ENCODE data around the gene NRXN3. TPM values are rescaled to one million over a fixed set of nuclear protein-coding genes. Genes with fewer than 3 reads are reported as not detected.

The NRXN3 gene
- total and polyA plus RNA-seq, 3 experiments from 2014 or later, result not detected

DNA sequence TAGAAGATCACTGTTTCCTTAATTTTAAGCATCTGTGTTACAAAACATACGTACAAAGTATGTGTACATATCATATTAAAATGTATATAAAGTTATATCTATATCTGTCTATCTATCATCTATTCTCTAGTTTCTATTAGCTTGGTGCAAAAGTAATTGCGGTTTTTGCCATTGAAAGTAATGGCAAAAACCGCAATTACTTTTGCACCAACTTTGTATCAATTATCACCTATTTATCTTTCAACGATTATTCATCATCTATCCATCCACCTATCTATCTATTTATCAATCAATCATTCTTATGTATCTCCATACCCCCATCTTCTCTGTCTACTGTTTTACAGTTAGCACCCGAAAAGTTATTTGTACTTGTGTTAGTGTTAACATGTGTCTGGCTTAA is 447.6 kb downstream of the NRXN3 start:
- no peak for DNase-seq
- Histone ChIP-seq H3K27me3 (ENCODE audit: insufficient read depth, low read length, poor library complexity, severe bottlenecking) (no peaks in the 10 kb centered on the region), H3K9me3 (ENCODE audit: low read length) (no peaks in the 10 kb centered on the region), H3K4me3 (ENCODE audit: low read length) (no peak overlapping the region), H3K36me3 (ENCODE audit: insufficient read depth, low read length) (no peaks in the 10 kb centered on the region), H3K4me1 (ENCODE audit: insufficient read depth, low read length) (no peaks in the 10 kb centered on the region), H3K27ac (ENCODE audit: low read depth, low read length) (no peak overlapping the region)
- H3K36me3 Mint-ChIP-seq, result no peaks in the 10 kb centered on the region
- no peak overlapping the region for H3K27ac Mint-ChIP-seq
- H3K27me3 Mint-ChIP-seq, result peaks cover 0 to 5% of the 10 kb centered on the region in 2 donors
- ChIA-PET CTCF (no interaction called here), POLR2A (no interaction called here)
- no peaks in the 10 kb centered on the region for H3K4me1 Mint-ChIP-seq
- peaks cover 0 to 3% (median 0%) of the 10 kb centered on the region in 5 donors for H3K9me3 Mint-ChIP-seq
- H3K4me3 Mint-ChIP-seq, result no peak overlapping the region

GRCh38 chr14:78618368-78618767 is 448.2 kb downstream of the NRXN3 start:
- Mint-ChIP-seq H3K36me3 (no peaks in the 10 kb centered on the region), H3K4me3 (no peak overlapping the region), H3K27ac (no peak overlapping the region), H3K27me3 (peaks cover 0 to 5% of the 10 kb centered on the region in 2 donors), H3K4me1 (no peaks in the 10 kb centered on the region), H3K9me3 (peaks cover 0 to 3% (median 0%) of the 10 kb centered on the region in 5 donors)
- no peaks in the 10 kb centered on the region for H3K9me3 ChIP-seq (ENCODE audit: low read length)
- H3K36me3 ChIP-seq (ENCODE audit: insufficient read depth, low read length), result no peaks in the 10 kb centered on the region
- ChIA-PET CTCF (no interaction called here), POLR2A (no interaction called here)
- no peak for DNase-seq
- no peak overlapping the region for H3K27ac ChIP-seq (ENCODE audit: low read depth, low read length)
- H3K4me3 ChIP-seq (ENCODE audit: low read length), result no peak overlapping the region
- no peaks in the 10 kb centered on the region for H3K4me1 ChIP-seq (ENCODE audit: insufficient read depth, low read length)
- H3K27me3 ChIP-seq (ENCODE audit: insufficient read depth, low read length, poor library complexity, severe bottlenecking), result no peaks in the 10 kb centered on the region

DNA sequence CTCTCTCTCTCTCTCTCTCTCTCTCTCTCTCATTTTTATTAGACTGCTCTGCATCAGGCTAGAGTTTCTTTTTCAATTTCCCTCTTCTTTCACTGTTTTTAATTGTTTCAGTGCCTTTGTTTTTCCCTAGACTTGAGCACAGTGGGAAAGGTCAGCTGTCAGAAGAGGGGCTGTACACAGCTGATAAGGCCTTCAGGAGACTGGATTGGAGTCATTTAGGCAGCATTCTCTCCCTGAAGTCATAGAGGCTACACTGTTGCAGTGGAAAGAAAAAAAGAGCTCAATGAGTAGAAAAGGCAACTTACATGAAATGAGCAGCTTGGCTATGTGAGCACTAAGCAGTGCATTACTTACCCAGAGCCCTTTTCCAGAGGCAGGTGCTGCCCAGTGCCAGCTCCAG is 456.9 kb downstream of the NRXN3 start:
- POLR2A ChIA-PET, result no interaction called here
- H3K36me3 Mint-ChIP-seq, result no peaks in the 10 kb centered on the region
- no peaks in the 10 kb centered on the region for H3K4me1 Mint-ChIP-seq
- H3K27ac ChIP-seq (ENCODE audit: low read depth, low read length), result no peak overlapping the region
- H3K36me3 ChIP-seq (ENCODE audit: insufficient read depth, low read length), result no peaks in the 10 kb centered on the region
- H3K4me1 ChIP-seq (ENCODE audit: insufficient read depth, low read length), result no peaks in the 10 kb centered on the region
- peaks cover 0 to 3% (median 2%) of the 10 kb centered on the region in 5 donors for H3K9me3 Mint-ChIP-seq
- no peaks in the 10 kb centered on the region for H3K27me3 ChIP-seq (ENCODE audit: insufficient read depth, low read length, poor library complexity, severe bottlenecking)
- H3K27ac Mint-ChIP-seq, result no peak overlapping the region
- no peak for DNase-seq
- no peaks in the 10 kb centered on the region for H3K27me3 Mint-ChIP-seq
- no peak overlapping the region for H3K4me3 ChIP-seq (ENCODE audit: low read length)
- CTCF ChIA-PET, result no interaction called here
- H3K9me3 ChIP-seq (ENCODE audit: low read length), result no peaks in the 10 kb centered on the region
- H3K4me3 Mint-ChIP-seq, result no peak overlapping the region

DNA sequence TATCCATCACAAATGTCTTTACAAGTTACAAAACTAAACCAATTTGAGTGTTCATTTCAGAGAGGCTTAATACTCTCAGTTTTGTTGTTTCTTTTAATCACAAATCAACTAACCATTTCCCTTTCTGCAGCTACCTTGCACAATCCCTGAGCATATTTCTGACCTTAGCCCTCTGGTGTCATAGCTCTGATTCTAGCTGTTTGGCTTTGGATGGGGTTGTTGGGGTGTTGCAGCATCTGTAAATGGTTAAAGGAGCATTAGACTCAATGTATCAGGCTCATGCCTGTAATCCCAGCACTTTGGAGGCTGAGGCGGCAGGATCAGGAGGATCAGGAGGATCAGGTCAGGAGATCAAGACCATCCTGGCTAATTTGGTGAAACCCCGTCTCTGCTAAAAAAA is 461.4 kb downstream of the NRXN3 start:
- Histone ChIP-seq H3K27ac (ENCODE audit: low read depth, low read length) (no peak overlapping the region), H3K36me3 (ENCODE audit: insufficient read depth, low read length) (no peaks in the 10 kb centered on the region), H3K4me1 (ENCODE audit: insufficient read depth, low read length) (no peaks in the 10 kb centered on the region), H3K27me3 (ENCODE audit: insufficient read depth, low read length, poor library complexity, severe bottlenecking) (no peaks in the 10 kb centered on the region), H3K4me3 (ENCODE audit: low read length) (no peak overlapping the region), H3K9me3 (ENCODE audit: low read length) (no peaks in the 10 kb centered on the region)
- peaks cover 2 to 10% (median 3%) of the 10 kb centered on the region in 5 donors for H3K9me3 Mint-ChIP-seq
- no peak for DNase-seq
- no peaks in the 10 kb centered on the region for H3K4me1 Mint-ChIP-seq
- H3K4me3 Mint-ChIP-seq, result no peak overlapping the region
- CTCF ChIA-PET, result no interaction called here
- no peaks in the 10 kb centered on the region for H3K36me3 Mint-ChIP-seq
- H3K27ac Mint-ChIP-seq, result no peak overlapping the region
- POLR2A ChIA-PET, result no interaction called here
- H3K27me3 Mint-ChIP-seq, result no peaks in the 10 kb centered on the region

DNA sequence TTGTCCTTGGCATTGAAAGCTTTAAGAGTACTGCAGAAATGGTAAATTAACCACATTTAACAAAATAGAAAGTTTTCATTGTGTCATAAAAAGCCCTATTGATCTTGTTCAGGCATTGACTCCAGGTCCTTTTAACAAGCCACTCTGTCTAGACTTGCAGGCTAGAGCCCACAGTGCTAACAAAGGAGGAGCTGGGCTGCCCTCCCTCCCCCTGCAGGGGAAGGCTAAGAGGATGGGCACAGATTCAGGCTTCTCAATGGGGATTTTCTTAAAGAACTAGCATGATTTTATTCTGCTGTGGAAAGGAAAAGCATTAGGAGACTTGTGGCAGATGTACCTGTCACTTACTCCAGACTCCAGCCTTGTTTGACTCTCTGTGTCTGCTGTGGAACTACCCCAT is 463.6 kb downstream of the NRXN3 start:
- Mint-ChIP-seq H3K4me3 (no peak overlapping the region), H3K36me3 (no peaks in the 10 kb centered on the region)
- no peaks in the 10 kb centered on the region for H3K27me3 ChIP-seq (ENCODE audit: insufficient read depth, low read length, poor library complexity, severe bottlenecking)

DNA sequence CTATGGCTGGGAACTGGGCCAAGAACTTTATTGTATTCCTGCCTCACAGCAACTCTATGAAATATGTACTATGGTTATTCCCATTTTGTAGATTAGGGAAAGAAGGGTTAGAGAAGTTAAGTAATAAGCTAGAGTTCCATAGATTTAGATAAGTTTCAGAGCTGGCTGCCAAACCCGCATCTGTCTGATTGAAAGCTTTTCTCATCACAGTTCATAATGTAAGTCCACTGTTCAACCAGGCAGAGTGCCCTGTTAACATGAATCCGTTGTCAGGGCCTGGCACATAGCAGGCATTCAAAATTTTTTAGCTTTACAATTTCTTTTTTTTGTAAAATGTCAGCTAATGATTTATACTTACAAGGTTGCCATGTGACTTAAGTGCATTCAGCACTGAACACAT is 467.3 kb downstream of the NRXN3 start:
- Histone ChIP-seq H3K36me3 (ENCODE audit: insufficient read depth, low read length) (no peaks in the 10 kb centered on the region), H3K9me3 (ENCODE audit: low read length) (no peaks in the 10 kb centered on the region), H3K4me1 (ENCODE audit: insufficient read depth, low read length) (no peaks in the 10 kb centered on the region), H3K27ac (ENCODE audit: low read depth, low read length) (no peak overlapping the region), H3K4me3 (ENCODE audit: low read length) (no peak overlapping the region), H3K27me3 (ENCODE audit: insufficient read depth, low read length, poor library complexity, severe bottlenecking) (no peaks in the 10 kb centered on the region)
- no peaks in the 10 kb centered on the region for H3K36me3 Mint-ChIP-seq
- no peak for DNase-seq
- no peaks in the 10 kb centered on the region for H3K4me1 Mint-ChIP-seq
- ChIA-PET POLR2A (no interaction called here), CTCF (no interaction called here)
- H3K4me3 Mint-ChIP-seq, result no peak overlapping the region
- H3K27ac Mint-ChIP-seq, result no peak overlapping the region
- H3K27me3 Mint-ChIP-seq, result peaks cover 0 to 2% of the 10 kb centered on the region in 2 donors
- peaks cover 0 to 9% (median 2%) of the 10 kb centered on the region in 5 donors for H3K9me3 Mint-ChIP-seq

More for the DNA sequence above, 463.6 kb downstream of the NRXN3 start:
- CTCF ChIA-PET, result no interaction called here
- Mint-ChIP-seq H3K27me3 (peaks cover 0 to 2% of the 10 kb centered on the region in 2 donors), H3K27ac (no peak overlapping the region), H3K9me3 (peaks cover 2 to 11% (median 3%) of the 10 kb centered on the region in 5 donors), H3K4me1 (no peaks in the 10 kb centered on the region)
- Histone ChIP-seq H3K4me1 (ENCODE audit: insufficient read depth, low read length) (no peaks in the 10 kb centered on the region), H3K27ac (ENCODE audit: low read depth, low read length) (no peak overlapping the region), H3K36me3 (ENCODE audit: insufficient read depth, low read length) (no peaks in the 10 kb centered on the region), H3K4me3 (ENCODE audit: low read length) (no peak overlapping the region), H3K9me3 (ENCODE audit: low read length) (no peaks in the 10 kb centered on the region)
- no peak for DNase-seq
- POLR2A ChIA-PET, result no interaction called here

GRCh38 chr14:78637908-78638475 is 467.8 kb downstream of the NRXN3 start:
- peaks cover 0 to 9% (median 2%) of the 10 kb centered on the region in 5 donors for H3K9me3 Mint-ChIP-seq
- no peaks in the 10 kb centered on the region for H3K36me3 Mint-ChIP-seq
- no peaks in the 10 kb centered on the region for H3K4me1 ChIP-seq (ENCODE audit: insufficient read depth, low read length)
- no peak for DNase-seq
- CTCF ChIA-PET, result no interaction called here
- no peaks in the 10 kb centered on the region for H3K36me3 ChIP-seq (ENCODE audit: insufficient read depth, low read length)
- no peak overlapping the region for H3K27ac ChIP-seq (ENCODE audit: low read depth, low read length)
- POLR2A ChIA-PET, result no interaction called here
- H3K4me3 Mint-ChIP-seq, result no peak overlapping the region
- no peaks in the 10 kb centered on the region for H3K4me1 Mint-ChIP-seq
- no peak overlapping the region for H3K4me3 ChIP-seq (ENCODE audit: low read length)
- peaks cover 0 to 2% of the 10 kb centered on the region in 2 donors for H3K27me3 Mint-ChIP-seq
- H3K9me3 ChIP-seq (ENCODE audit: low read length), result no peaks in the 10 kb centered on the region
- no peak overlapping the region for H3K27ac Mint-ChIP-seq
- no peaks in the 10 kb centered on the region for H3K27me3 ChIP-seq (ENCODE audit: insufficient read depth, low read length, poor library complexity, severe bottlenecking)

DNA sequence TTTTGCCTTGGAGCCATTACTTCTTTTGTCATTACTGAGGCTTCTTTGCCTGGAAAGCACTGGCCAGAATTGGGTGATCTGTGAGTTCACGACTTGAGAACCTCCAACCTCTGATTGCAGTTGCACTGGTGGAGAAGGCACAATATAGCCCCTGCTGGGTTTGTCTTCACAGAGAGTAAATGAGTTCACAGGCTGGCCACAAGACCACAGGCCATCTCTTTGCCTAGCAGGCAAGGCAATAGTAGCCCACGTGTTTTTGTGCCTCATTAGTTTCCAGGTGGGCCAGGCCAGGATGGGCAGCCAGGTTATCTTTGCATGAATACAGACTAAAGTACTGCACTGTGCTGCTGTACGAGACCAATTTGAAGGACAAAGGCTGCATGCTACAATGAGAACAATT is 468.8 kb downstream of the NRXN3 start:
- no peaks in the 10 kb centered on the region for H3K36me3 ChIP-seq (ENCODE audit: insufficient read depth, low read length)
- POLR2A ChIA-PET, result no interaction called here
- no peak overlapping the region for H3K27ac ChIP-seq (ENCODE audit: low read depth, low read length)
- no peak overlapping the region for H3K4me3 ChIP-seq (ENCODE audit: low read length)
- no peaks in the 10 kb centered on the region for H3K36me3 Mint-ChIP-seq
- H3K9me3 Mint-ChIP-seq, result peaks cover 0 to 8% (median 0%) of the 10 kb centered on the region in 5 donors
- H3K4me3 Mint-ChIP-seq, result no peak overlapping the region
- peaks cover 0 to 2% of the 10 kb centered on the region in 2 donors for H3K27me3 Mint-ChIP-seq
- no peak overlapping the region for H3K27ac Mint-ChIP-seq
- H3K4me1 ChIP-seq (ENCODE audit: insufficient read depth, low read length), result no peaks in the 10 kb centered on the region
- H3K27me3 ChIP-seq (ENCODE audit: insufficient read depth, low read length, poor library complexity, severe bottlenecking), result no peaks in the 10 kb centered on the region
- H3K9me3 ChIP-seq (ENCODE audit: low read length), result no peaks in the 10 kb centered on the region
- CTCF ChIA-PET, result no interaction called here
- no peak for DNase-seq
- no peaks in the 10 kb centered on the region for H3K4me1 Mint-ChIP-seq

Data from CD8-positive, alpha-beta memory T cell (primary cell).